Neuronal stem cell (in vitro differentiated cells): Measurements from ENCODE around the gene SRP68.

Experiments
- DNase-seq: peaks from one replicate; pipeline ENCODE4 v3.0.0-alpha.2; 2013; ENCODE audit warnings: low spot score
- H2AFZ ChIP-seq: one replicate; pipeline ENCODE4 v1.6.1; 2013; ENCODE audit warnings: mild to moderate bottlenecking, low read length, inconsistent platforms
- H2AK5ac ChIP-seq: 2 replicates; pipeline ENCODE4 v1.6.1; 2013; ENCODE audit warnings: low read depth, mild to moderate bottlenecking, inconsistent platforms, low read length, moderate library complexity, mixed read lengths
- H2BK120ac ChIP-seq: 2 replicates; pipeline ENCODE4 v1.6.1; 2013; ENCODE audit warnings: low read depth, mild to moderate bottlenecking, inconsistent platforms, low read length, moderate library complexity, mixed read lengths
- H2BK12ac ChIP-seq: one replicate; pipeline ENCODE4 v1.6.1; 2013; ENCODE audit warnings: low read length, inconsistent platforms
- H2BK15ac ChIP-seq: 2 replicates; pipeline ENCODE4 v1.6.1; 2013; ENCODE audit warnings: mild to moderate bottlenecking, low read length, inconsistent platforms, mixed read lengths
- H2BK5ac ChIP-seq: one replicate; pipeline ENCODE4 v1.6.1; 2013; ENCODE audit warnings: inconsistent platforms, mild to moderate bottlenecking, low read length, moderate library complexity
- H3K14ac ChIP-seq: one replicate; pipeline ENCODE4 v1.6.1; 2013; ENCODE audit warnings: low read length, inconsistent platforms
- H3K18ac ChIP-seq: 2 replicates; pipeline ENCODE4 v1.6.1; 2013; ENCODE audit warnings: low read length, inconsistent platforms
- H3K23ac ChIP-seq: 2 replicates; pipeline ENCODE4 v1.6.1; 2013; ENCODE audit warnings: low read depth, mild to moderate bottlenecking, mixed read lengths, low read length, inconsistent platforms; ENCODE audit not compliant: poor library complexity
- H3K27ac ChIP-seq: replicated peaks from 3 replicates; pipeline ENCODE4 v1.5.1; 2013; ENCODE audit warnings: low read length, inconsistent platforms
- H3K27me3 ChIP-seq, 3 experiments: 2 replicates each; pipeline ENCODE4 v1.6.1; 2013; ENCODE audit warnings: low read length in 3 of 3, mild to moderate bottlenecking in 2 of 3, inconsistent platforms in 1 of 3, low read depth in 1 of 3, mixed read lengths in 1 of 3, moderate library complexity in 1 of 3; ENCODE audit not compliant: control insufficient read depth in 3 of 3, insufficient read depth in 3 of 3
- H3K36me3 ChIP-seq, 2 donors: replicated peaks in 1 of 2; 2 replicates each; pipeline ENCODE4 v1.6.1; 2013; ENCODE audit warnings: low read length in 2 of 2; ENCODE audit not compliant: control insufficient read depth in 2 of 2, insufficient read depth in 2 of 2
- H3K4ac ChIP-seq: 2 replicates; pipeline ENCODE4 v1.6.1; 2013; ENCODE audit warnings: inconsistent platforms, mild to moderate bottlenecking, low read length, moderate library complexity
- H3K4me1 ChIP-seq, 2 donors: 1 replicate in 1 of 2; 2 replicates in 1 of 2; pipeline ENCODE4 v1.6.1; 2013; ENCODE audit warnings: low read length in 2 of 2, low read depth in 1 of 2; ENCODE audit not compliant: control insufficient read depth in 2 of 2, insufficient read depth in 1 of 2
- H3K4me2 ChIP-seq: one replicate; pipeline ENCODE4 v1.6.1; 2013; ENCODE audit warnings: mild to moderate bottlenecking, low read length, inconsistent platforms; ENCODE audit not compliant: insufficient read depth, poor library complexity, severe bottlenecking
- H3K4me3 ChIP-seq, 2 donors: 2 replicates each; pipeline ENCODE4 v1.5.1; 2013; ENCODE audit warnings: low read length in 2 of 2, mild to moderate bottlenecking in 2 of 2, inconsistent platforms in 1 of 2, moderate library complexity in 1 of 2
- H3K79me1 ChIP-seq: one replicate; pipeline ENCODE4 v1.6.1; 2013; ENCODE audit warnings: low read depth, mild to moderate bottlenecking, inconsistent platforms, low read length, moderate library complexity
- H3K9ac ChIP-seq: one replicate; pipeline ENCODE4 v1.6.1; 2013; ENCODE audit warnings: mild to moderate bottlenecking, low read depth, low read length, inconsistent platforms; ENCODE audit not compliant: poor library complexity
- H3K9me3 ChIP-seq, 2 donors: replicated peaks in 1 of 2; 2 replicates each; pipeline versions ENCODE3 to v1.6.1; 2013; ENCODE audit warnings: low read length in 2 of 2, mild to moderate bottlenecking in 2 of 2, inconsistent platforms in 1 of 2, low read depth in 1 of 2, mixed read lengths in 1 of 2, moderate library complexity in 1 of 2; ENCODE audit not compliant: control insufficient read depth in 2 of 2, insufficient read depth in 1 of 2
- H4K8ac ChIP-seq: one replicate; pipeline ENCODE4 v1.6.1; 2013; ENCODE audit warnings: low read depth, mild to moderate bottlenecking, inconsistent platforms, low read length, moderate library complexity
- H4K91ac ChIP-seq: one replicate; pipeline ENCODE4 v1.6.1; 2013; ENCODE audit warnings: low read length, low read depth, mild to moderate bottlenecking, inconsistent platforms; ENCODE audit not compliant: poor library complexity
- WGBS, 2 donors: extraction: QIAGEN DNeasy Blood & Tissue Kit; methylation state at CpG; one replicate each; pipeline ENCODE4 v1.1.7; 2013; ENCODE audit warnings: missing lambda C conversion rate in 2 of 2, mixed read lengths in 1 of 2; ENCODE audit not compliant: insufficient read length in 2 of 2, insufficient replicate concordance in 1 of 2; ENCODE audit errors: extremely low coverage in 2 of 2; 5-methylcytosine and 5-hydroxymethylcytosine counted together

The SRP68 gene

DNA sequence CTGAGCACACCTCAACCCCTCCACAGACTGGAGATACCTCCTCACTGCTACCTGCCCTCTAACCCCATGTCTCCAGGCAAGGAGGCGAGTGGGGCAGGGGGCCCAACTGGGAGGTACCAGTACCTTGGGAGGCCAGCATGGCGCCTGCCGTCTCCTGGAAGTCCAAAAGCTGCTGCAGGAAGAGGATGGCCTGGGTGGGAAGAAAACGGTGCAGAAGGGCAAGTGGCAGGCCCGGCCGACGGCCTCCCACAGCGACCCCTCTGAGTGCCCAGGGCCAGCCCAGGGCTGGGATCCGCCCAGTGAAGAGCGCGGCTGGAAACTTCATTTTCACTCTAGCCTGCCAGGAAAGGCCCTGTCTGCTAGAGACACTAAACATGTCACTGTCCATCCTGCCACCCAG, 15.2 kb upstream of the SRP68 start:
- H2BK120ac ChIP-seq, result no peak overlapping the region
- H3K14ac ChIP-seq, result no peak overlapping the region
- no peak overlapping the region for H2AFZ ChIP-seq
- no peak overlapping the region for H3K4me3 ChIP-seq
- no peak overlapping the region for H3K4me2 ChIP-seq
- no peak overlapping the region for H3K27ac ChIP-seq
- H2BK5ac ChIP-seq, result peak overlapping the region; percentile 75
- H3K27me3 ChIP-seq, result no peaks in the 10 kb centered on the region
- H3K23ac ChIP-seq, result no peak overlapping the region
- no peaks in the 10 kb centered on the region for H3K4me1 ChIP-seq
- H2BK15ac ChIP-seq, result no peak overlapping the region
- H4K91ac ChIP-seq, result no peak overlapping the region
- no peak overlapping the region for H2BK12ac ChIP-seq
- no peak overlapping the region for H2AK5ac ChIP-seq
- H3K9ac ChIP-seq, result no peak overlapping the region
- no peaks in the 10 kb centered on the region for H3K79me1 ChIP-seq
- H3K4ac ChIP-seq, result no peak overlapping the region
- H3K9me3 ChIP-seq, result no peaks in the 10 kb centered on the region
- no CpG with 5 or more reads among the region's 11 CpGs for WGBS, 2 donors
- no peak overlapping the region for H4K8ac ChIP-seq
- peaks cover 56 to 97% of the 10 kb centered on the region in 2 donors for H3K36me3 ChIP-seq
- no peak for DNase-seq
- no peak overlapping the region for H3K18ac ChIP-seq

DNA sequence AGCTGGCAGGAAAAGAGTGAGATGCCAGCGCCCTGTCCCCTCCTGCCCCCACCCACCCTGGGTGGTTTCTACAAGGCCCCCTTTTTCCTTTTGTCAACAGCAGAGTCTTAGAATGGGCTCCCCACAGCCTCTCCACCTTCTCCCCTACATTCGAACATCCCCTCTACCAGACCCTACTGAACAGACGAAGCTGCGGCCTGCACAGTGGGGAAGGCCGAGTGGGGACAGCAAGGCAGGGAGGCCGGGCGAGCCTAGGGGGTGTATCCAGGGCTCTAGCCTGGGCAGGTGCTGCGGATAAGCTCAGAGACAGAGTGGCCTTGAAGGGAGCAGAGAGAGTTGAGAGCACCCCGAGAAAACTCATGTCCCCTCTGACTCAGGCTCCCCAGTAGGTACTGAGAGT, 14.1 kb upstream of the SRP68 start:
- Histone ChIP-seq H3K4me1 (peaks cover 0 to 2% of the 10 kb centered on the region in 2 donors), H3K23ac (no peak overlapping the region), H3K36me3 (peaks cover 57 to 95% of the 10 kb centered on the region in 2 donors), H3K27me3 (no peaks in the 10 kb centered on the region), H2BK5ac (no peak overlapping the region), H3K9me3 (no peaks in the 10 kb centered on the region), H3K18ac (no peak overlapping the region), H3K4me3 (no peak overlapping the region), H3K4me2 (no peak overlapping the region), H2BK120ac (no peak overlapping the region), H2AFZ (no peak overlapping the region), H3K27ac (no peak overlapping the region), H3K79me1 (no peaks in the 10 kb centered on the region), H3K14ac (no peak overlapping the region), H3K4ac (no peak overlapping the region), H4K8ac (no peak overlapping the region), H4K91ac (no peak overlapping the region), H2BK15ac (no peak overlapping the region), H3K9ac (no peak overlapping the region), H2BK12ac (no peak overlapping the region), H2AK5ac (no peak overlapping the region)
- DNase-seq, result no peak
- WGBS, 2 donors, result no CpG with 5 or more reads among the region's 9 CpGs

DNA sequence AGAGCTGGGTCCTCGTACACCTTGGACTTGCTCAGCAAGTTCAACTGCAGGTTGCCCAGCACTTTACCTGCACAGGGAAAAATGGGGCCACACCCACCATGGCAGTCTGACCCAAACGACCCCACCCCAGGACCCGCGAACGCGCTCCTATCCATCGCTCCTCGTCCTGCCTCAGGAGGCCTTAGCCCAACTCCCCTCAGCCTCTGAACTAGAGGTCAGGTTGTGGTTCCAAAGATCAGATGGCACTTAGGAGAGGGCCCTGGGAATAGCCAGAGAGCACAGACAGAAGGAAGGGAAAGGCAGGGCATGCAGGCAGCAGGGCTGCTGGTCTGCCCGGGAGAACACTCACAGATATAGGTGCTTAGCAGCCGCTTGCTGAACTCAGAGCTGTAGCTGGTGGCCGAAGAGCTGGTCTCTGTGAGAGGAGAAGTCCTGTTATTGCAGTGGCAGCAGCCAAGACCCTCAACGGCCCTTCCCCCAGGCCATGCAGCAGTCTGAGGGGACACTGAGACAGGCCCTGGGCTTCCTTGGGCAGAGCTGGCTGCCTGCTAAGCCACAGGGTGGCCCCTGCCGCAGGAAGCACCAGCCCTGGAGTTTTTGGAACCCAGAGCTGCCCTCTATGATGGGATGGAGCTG, 13.5 kb upstream of the SRP68 start:
- Histone ChIP-seq H3K4me1 (peaks cover 0 to 2% of the 10 kb centered on the region in 2 donors), H2AFZ (no peak overlapping the region), H2BK12ac (no peak overlapping the region), H3K9ac (peak overlapping the region; percentile 50), H3K14ac (no peak overlapping the region), H2BK15ac (no peak overlapping the region), H3K36me3 (peaks cover 52 to 89% of the 10 kb centered on the region in 2 donors), H2BK120ac (no peak overlapping the region), H3K18ac (no peak overlapping the region), H2AK5ac (no peak overlapping the region), H3K4ac (no peak overlapping the region), H4K91ac (no peak overlapping the region), H3K79me1 (no peaks in the 10 kb centered on the region), H3K4me3 (no peak overlapping the region), H3K27me3 (peaks cover 0 to 3% (median 0%) of the 10 kb centered on the region in 3 experiments), H2BK5ac (no peak overlapping the region), H3K23ac (no peak overlapping the region), H4K8ac (no peak overlapping the region), H3K9me3 (no peaks in the 10 kb centered on the region), H3K4me2 (no peak overlapping the region), H3K27ac (no peak overlapping the region)
- WGBS, 2 donors, result no CpG with 5 or more reads among the region's 13 CpGs
- DNase-seq, result no peak

- Histone ChIP-seq H2AK5ac (no peak overlapping the region), H2BK15ac (no peak overlapping the region), H2BK120ac (no peak overlapping the region), H3K4me1 (peaks cover 6% of the 10 kb centered on the region in 2 donors), H3K23ac (no peak overlapping the region), H3K79me1 (no peaks in the 10 kb centered on the region), H3K14ac (no peak overlapping the region), H3K18ac (no peak overlapping the region), H3K4me3 (no peak overlapping the region), H2BK5ac (no peak overlapping the region), H3K9me3 (no peaks in the 10 kb centered on the region), H3K4me2 (no peak overlapping the region), H2BK12ac (no peak overlapping the region), H3K36me3 (peaks cover 50 to 83% of the 10 kb centered on the region in 2 donors), H3K9ac (no peak overlapping the region), H4K91ac (no peak overlapping the region), H3K27me3 (peaks cover 0 to 3% (median 0%) of the 10 kb centered on the region in 3 experiments), H4K8ac (no peak overlapping the region), H3K27ac (no peak overlapping the region), H2AFZ (no peak overlapping the region), H3K4ac (no peak overlapping the region)
- no CpG with 5 or more reads among the region's 17 CpGs for WGBS, 2 donors
- DNase-seq, result no peak
Observed at GRCh38 chr17:76085066-76085730, 12.9 kb upstream of the SRP68 start.
